Measurements from ENCODE around the gene DNAL4.

The DNAL4 gene

GRCh38 chr22:38738475-38739070 lies 55.4 kb downstream of the DNAL4 start:
- no peak for DNase-seq

- DNase-seq: no peak
Measured at GRCh38 chr22:38737302-38738060, 56.5 kb downstream of the DNAL4 start.

- no peak for DNase-seq
Measured at GRCh38 chr22:38736257-38736570, 57.7 kb downstream of the DNAL4 start.

- DNase-seq: no peak
Measured at GRCh38 chr22:38735465-38736256, 58.3 kb downstream of the DNAL4 start.

GRCh38 chr22:38735126-38735464 lies 58.8 kb downstream of the DNAL4 start:
- no peak for DNase-seq

- DNase-seq: no peak
Measured at GRCh38 chr22:38734421-38735100, 59.4 kb downstream of the DNAL4 start.

GRCh38 chr22:38733724-38734381 lies 60.1 kb downstream of the DNAL4 start:
- DNase-seq: no peak

- DNase-seq: peak in 1 of 4 experiments; percentile 55
Measured at GRCh38 chr22:38733329-38733723, 60.6 kb downstream of the DNAL4 start.

- DNase-seq: no peak
Measured at GRCh38 chr22:38732251-38732815, 61.6 kb downstream of the DNAL4 start.

GRCh38 chr22:38731703-38732161 lies 62.2 kb downstream of the DNAL4 start:
- DNase-seq: no peak

GRCh38 chr22:38730411-38730871 lies 63.5 kb downstream of the DNAL4 start:
- no peak for DNase-seq

GRCh38 chr22:38729946-38730345 lies 64.0 kb downstream of the DNAL4 start:
- DNase-seq: no peak

GRCh38 chr22:38728871-38729796 lies 64.8 kb downstream of the DNAL4 start:
- no peak for DNase-seq

Data from activated naive CD4-positive, alpha-beta T cell (primary cell).